B cell (primary cell): ENCODE measurements around the gene TMEM132E. TPM values are rescaled to one million over a fixed set of nuclear protein-coding genes. Genes with fewer than 3 reads are reported as not detected.

Experiments used
- ATAC-seq: fragments of 200-7000 bp; cut with Tn5 transposase; one replicate; pipeline ENCODE4 v1.10.0; 2021; ENCODE audit warnings: low read depth, mild to moderate bottlenecking, moderate number of reproducible peaks, moderate library complexity
- CTCF ChIA-PET: fragments of 350-600 bp; sonication (Branson Sonifier 250); formaldehyde crosslinking; loops from one replicate; lab custom pipeline; 2021; ENCODE audit warnings: antibody characterized with exemption, inconsistent platforms; lab: Charles Lee
- POLR2A ChIA-PET: fragments of 350-600 bp; sonication (Branson Sonifier 250); formaldehyde crosslinking; loops from one replicate; lab custom pipeline; 2021; ENCODE audit warnings: antibody characterized with exemption; lab: Charles Lee
- DNase-seq: peaks from one replicate; pipeline ENCODE4 v3.0.0; 2013
- H2AFZ ChIP-seq: 2 replicates; pipeline ENCODE4 v1.6.1; 2012; ENCODE audit warnings: mild to moderate bottlenecking, low read depth, low read length; ENCODE audit not compliant: insufficient read depth, poor library complexity, severe bottlenecking
- H3K27ac ChIP-seq, 2 donors: 1 replicate in 1 of 2; 2 replicates in 1 of 2; pipeline ENCODE4 v1.5.1; 2012 to 2013; ENCODE audit warnings: low read length in 2 of 2, mild to moderate bottlenecking in 2 of 2, moderate library complexity in 1 of 2
- H3K27me3 ChIP-seq, 4 experiments: fragments of 200-600 bp in 1 of 4; sonication (generic) in 1 of 4; replicated peaks in 1 of 4; 1 replicate in 2 of 4; 2 replicates in 2 of 4; pipeline versions ENCODE4 v1.6.1 to v1.7.0; 2013 to 2016; ENCODE audit warnings: low read length in 3 of 4, mild to moderate bottlenecking in 2 of 4, mixed read lengths in 1 of 4, moderate library complexity in 1 of 4; ENCODE audit not compliant: insufficient read depth in 4 of 4, control insufficient read depth in 3 of 4; ENCODE audit errors: control extremely low read depth in 1 of 4
- H3K36me3 ChIP-seq, 2 experiments: replicated peaks in 1 of 2; 1 replicate in 1 of 2; 2 replicates in 1 of 2; pipeline versions ENCODE4 v1.6.1 to v1.7.1; 2013; ENCODE audit warnings: low read length in 1 of 2; ENCODE audit not compliant: insufficient read depth in 2 of 2, control insufficient read depth in 1 of 2; ENCODE audit errors: control extremely low read depth in 1 of 2, extremely low read depth in 1 of 2
- H3K4me1 ChIP-seq, 2 donors: fragments of 200-600 bp in 1 of 2; sonication (generic) in 1 of 2; 1 replicate in 1 of 2; 2 replicates in 1 of 2; pipeline versions ENCODE4 v1.5.1 to v1.6.1; 2013 to 2017; ENCODE audit warnings: low read length in 2 of 2; ENCODE audit not compliant: control insufficient read depth in 2 of 2, insufficient read depth in 2 of 2
- H3K4me2 ChIP-seq: replicated peaks from 2 replicates; pipeline ENCODE3; 2012; ENCODE audit warnings: mild to moderate bottlenecking, low read depth, low read length; ENCODE audit not compliant: poor library complexity, severe bottlenecking
- H3K4me3 ChIP-seq, 5 experiments: fragments of 200-600 bp in 1 of 5; sonication (generic) in 1 of 5; 1 replicate in 3 of 5; 2 replicates in 2 of 5; pipeline versions ENCODE4 v1.5.1 to v1.7.0; 2011 to 2016; ENCODE audit warnings: low read length in 4 of 5, mild to moderate bottlenecking in 4 of 5, low read depth in 2 of 5, control low read depth in 1 of 5, moderate library complexity in 1 of 5; ENCODE audit not compliant: insufficient read depth in 1 of 5; ENCODE audit errors: control extremely low read depth in 1 of 5, extremely low read depth in 1 of 5
- H3K79me2 ChIP-seq: fragments of 200-600 bp; sonication (generic); one replicate; pipeline ENCODE4 v1.6.0; 2016; ENCODE audit warnings: low read length; ENCODE audit not compliant: control insufficient read depth, insufficient read depth
- H3K9ac ChIP-seq: fragments of 200-600 bp; sonication (generic); 2 replicates; pipeline ENCODE4 v1.6.1; 2017; ENCODE audit warnings: mild to moderate bottlenecking, low read length, moderate library complexity
- H3K9me3 ChIP-seq, 3 donors: one replicate each; pipeline versions ENCODE4 v1.6.1 to v1.7.1; 2013; ENCODE audit warnings: low read length in 2 of 3; ENCODE audit not compliant: control insufficient read depth in 2 of 3, insufficient read depth in 1 of 3; ENCODE audit errors: control extremely low read depth in 1 of 3
- H4K20me1 ChIP-seq: 2 replicates; pipeline ENCODE4 v1.6.0; 2012; ENCODE audit warnings: mild to moderate bottlenecking, low read length; ENCODE audit not compliant: insufficient read depth, control insufficient read depth, poor library complexity, severe bottlenecking
- H3K27ac Mint-ChIP-seq: one replicate; pipeline ENCODE4 v1.8.0; 2021; ENCODE audit warnings: mixed read lengths
- H3K27me3 Mint-ChIP-seq: one replicate; pipeline ENCODE4 v1.8.0; 2021; ENCODE audit warnings: mixed read lengths
- H3K4me1 Mint-ChIP-seq: one replicate; pipeline ENCODE4 v1.8.0; 2021; ENCODE audit warnings: mixed read lengths
- H3K4me3 Mint-ChIP-seq: one replicate; pipeline ENCODE4 v1.8.0; 2021; ENCODE audit warnings: mixed read lengths
- H3K9me3 Mint-ChIP-seq: one replicate; pipeline ENCODE4 v1.8.0; 2022; ENCODE audit warnings: mixed read lengths; ENCODE audit not compliant: insufficient read depth
- CTCF ChIP-seq: fragments of 200-600 bp; IDR thresholded peaks from one replicate; pipeline ENCODE4 v1.8.0; 2022; ENCODE audit warnings: antibody characterized with exemption, mild to moderate bottlenecking
- EZH2 ChIP-seq: IDR thresholded peaks from 2 replicates; pipeline ENCODE4 v1.6.1; 2012; ENCODE audit warnings: borderline replicate concordance, low read depth, mild to moderate bottlenecking, moderate library complexity, low read length; ENCODE audit not compliant: insufficient read depth, poor library complexity, severe bottlenecking
- WGBS: methylation state at CpG from one replicate; pipeline ENCODE4 v1.1.5; 2013; ENCODE audit warnings: missing lambda C conversion rate; ENCODE audit not compliant: insufficient coverage; 5-methylcytosine and 5-hydroxymethylcytosine counted together
- intact Hi-C: fragments of 100-400 bp; cut with micrococcal nuclease; formaldehyde crosslinking; loops from one replicate; pipeline ENCODE4 v1.10.0; 2022
- polyA plus RNA-seq: library from polyadenylated mRNA; depleted of rRNA; stranded (reverse); fragments of >200 nt; gene quantifications from 2 replicates; pipeline ENCODE4 v1.2.3, GENCODE V29; 2012
- total RNA-seq, 2 donors: library from RNA; stranded (reverse); fragments of 120-200 nt in 1 of 2; gene quantifications; 1 replicate in 1 of 2; 2 replicates in 1 of 2; pipeline versions ENCODE4 v1.2.3 to v1.2.4, GENCODE V29; 2013 to 2022

Gene TMEM132E
- total and polyA plus RNA-seq, 2 donors (not counting 1 experiment from before 2014, with no cell fraction given): not detected

GRCh38 chr17:34567691-34568465 lies 11.5 kb upstream of the TMEM132E start:
- no peak overlapping the region for H3K27ac ChIP-seq
- no peak overlapping the region for H3K4me3 ChIP-seq
- peaks cover 0 to 16% (median 7%) of the 10 kb centered on the region in 4 experiments for H3K27me3 ChIP-seq
- no peak overlapping the region for H3K9ac ChIP-seq
- Mint-ChIP-seq H3K9me3 (no peaks in the 10 kb centered on the region), H3K27ac (no peak overlapping the region), H3K27me3 (peaks cover 29% of the 10 kb centered on the region), H3K4me1 (no peaks in the 10 kb centered on the region), H3K4me3 (no peak overlapping the region)
- no peaks in the 10 kb centered on the region for H3K79me2 ChIP-seq
- TF ChIP-seq CTCF: no peak
- TF ChIP-seq EZH2: no peak
- WGBS: 73% methylated on average over 8 of the region's 11 CpGs
- ChIA-PET CTCF (no interaction called here), POLR2A (no interaction called here)
- H4K20me1 ChIP-seq: no peaks in the 10 kb centered on the region
- no peaks in the 10 kb centered on the region for H3K4me1 ChIP-seq
- H3K36me3 ChIP-seq: no peaks in the 10 kb centered on the region
- H2AFZ ChIP-seq: no peak overlapping the region
- ATAC-seq (no peak), DNase-seq (no peak)
- no peaks in the 10 kb centered on the region for H3K9me3 ChIP-seq
- intact Hi-C loops: no loop called here
- no peak overlapping the region for H3K4me2 ChIP-seq

GRCh38 chr17:34568953-34569352 lies 10.4 kb upstream of the TMEM132E start:
- Histone ChIP-seq H3K4me3 (no peak overlapping the region), H3K4me2 (no peak overlapping the region), H3K9me3 (no peaks in the 10 kb centered on the region), H2AFZ (no peak overlapping the region), H3K27ac (no peak overlapping the region), H4K20me1 (no peaks in the 10 kb centered on the region), H3K4me1 (no peaks in the 10 kb centered on the region), H3K27me3 (peaks cover 0 to 24% (median 8%) of the 10 kb centered on the region in 4 experiments), H3K79me2 (no peaks in the 10 kb centered on the region), H3K9ac (no peak overlapping the region), H3K36me3 (no peaks in the 10 kb centered on the region)
- Mint-ChIP-seq H3K27ac (no peak overlapping the region), H3K27me3 (peaks cover 32% of the 10 kb centered on the region), H3K4me1 (no peaks in the 10 kb centered on the region), H3K4me3 (no peak overlapping the region), H3K9me3 (no peaks in the 10 kb centered on the region)
- ATAC-seq (no peak), DNase-seq (no peak)
- TF ChIP-seq EZH2 (no peak), CTCF (no peak)
- ChIA-PET CTCF (no interaction called here), POLR2A (no interaction called here)
- intact Hi-C loops: no loop called here
- 59% methylated on average over 3 of the region's 6 CpGs for WGBS
